HuH-7 (cell line): ENCODE measurements around the gene STAG2.
"Not testable (repeated sequence)": the region's sequence is repeated elsewhere in the genome, so short reads cannot be mapped to it uniquely, and the experiment has no call there.

Source experiments
- DNase-seq: peaks from one replicate; pipeline ENCODE4 v3.0.0; 2011; ENCODE audit warnings: low spot score

Gene STAG2

DNA sequence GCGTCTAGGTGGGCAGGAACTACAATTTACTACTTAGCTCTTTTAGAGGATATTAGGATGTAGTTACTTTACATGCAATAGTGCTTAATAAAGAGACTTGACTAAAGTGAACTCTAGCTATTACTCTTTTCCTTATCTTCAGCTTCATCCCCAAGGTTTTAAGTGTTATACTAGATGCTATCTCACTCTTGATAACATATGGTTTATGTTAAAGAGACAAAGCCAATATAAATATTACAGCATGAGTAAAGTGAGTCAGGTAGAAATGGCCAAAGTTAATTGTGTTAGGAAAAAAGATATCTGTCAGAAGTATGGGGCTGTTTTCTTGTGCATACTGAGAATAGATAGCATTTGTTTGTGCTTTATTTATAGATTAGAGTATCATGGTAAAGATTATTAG lies 80.5 kb downstream of the STAG2 start:
- DNase-seq: no peak

DNA sequence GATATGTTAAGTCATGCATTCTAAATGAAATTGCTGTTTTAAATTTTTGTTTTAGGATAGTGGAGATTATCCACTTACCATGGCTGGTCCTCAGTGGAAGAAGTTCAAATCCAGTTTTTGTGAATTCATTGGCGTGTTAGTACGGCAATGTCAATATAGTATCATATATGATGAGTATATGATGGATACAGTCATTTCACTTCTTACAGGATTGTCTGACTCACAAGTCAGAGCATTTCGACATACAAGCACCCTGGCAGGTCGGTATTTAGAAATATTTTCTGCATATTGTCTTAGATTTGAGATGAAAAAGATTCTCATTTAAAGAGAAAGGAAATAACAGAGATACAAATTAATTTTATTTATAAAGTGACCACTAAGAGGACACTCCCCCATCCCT lies 83.6 kb downstream of the STAG2 start:
- DNase-seq: no peak

- DNase-seq: not testable (repeated sequence)
Observed at GRCh38 chrX:124084417-124084816, 122.9 kb downstream of the STAG2 start.

DNA sequence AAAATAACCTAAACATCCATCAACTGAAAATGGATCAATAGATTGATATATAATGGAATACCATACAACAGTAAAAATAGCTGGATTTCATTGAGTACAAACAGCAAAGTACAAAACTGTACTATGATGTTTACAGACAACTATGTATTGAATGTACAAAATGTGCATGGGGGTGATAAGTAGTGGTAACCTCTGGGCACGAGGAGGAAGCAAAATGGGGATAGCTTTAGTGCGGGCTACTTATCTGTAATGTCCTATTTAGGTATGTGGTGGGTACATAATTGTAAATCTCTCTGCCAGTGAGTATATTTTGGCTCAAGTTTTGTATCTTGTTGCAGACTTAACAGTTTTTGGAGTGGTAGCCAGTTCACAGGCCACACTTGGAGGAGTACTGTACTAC lies 123.6 kb downstream of the STAG2 start:
- DNase-seq: no peak

- DNase-seq: no peak
Observed at GRCh38 chrX:124086411-124086810, 124.9 kb downstream of the STAG2 start.

GRCh38 chrX:124087000-124087746 lies 125.7 kb downstream of the STAG2 start:
- DNase-seq: no peak

- DNase-seq: no peak
Observed at GRCh38 chrX:124093222-124093621, 131.7 kb downstream of the STAG2 start.

GRCh38 chrX:124097116-124097515 lies 135.6 kb downstream of the STAG2 start:
- no peak for DNase-seq

- DNase-seq: no peak
Observed at GRCh38 chrX:124098089-124098488, 136.6 kb downstream of the STAG2 start.

DNA sequence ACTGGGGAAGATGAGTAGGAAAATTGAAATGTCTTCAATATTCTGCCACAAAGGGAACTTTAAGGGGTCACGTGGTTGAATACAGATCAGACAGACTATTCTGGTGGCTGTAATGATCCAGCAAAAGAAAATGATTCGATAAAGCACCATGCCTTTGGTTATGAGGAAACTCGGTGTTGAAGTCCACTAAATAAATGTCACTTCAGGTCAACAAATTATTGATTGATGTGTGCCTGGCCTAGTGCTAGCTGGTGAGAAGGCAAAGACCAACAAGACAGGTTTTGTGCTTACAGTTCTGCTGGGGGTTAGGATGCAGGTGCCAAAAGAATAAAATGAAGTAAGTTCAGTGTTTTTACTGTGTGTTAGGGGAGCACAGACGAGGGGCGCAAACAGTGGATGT lies 142.5 kb downstream of the STAG2 start:
- DNase-seq: no peak

DNA sequence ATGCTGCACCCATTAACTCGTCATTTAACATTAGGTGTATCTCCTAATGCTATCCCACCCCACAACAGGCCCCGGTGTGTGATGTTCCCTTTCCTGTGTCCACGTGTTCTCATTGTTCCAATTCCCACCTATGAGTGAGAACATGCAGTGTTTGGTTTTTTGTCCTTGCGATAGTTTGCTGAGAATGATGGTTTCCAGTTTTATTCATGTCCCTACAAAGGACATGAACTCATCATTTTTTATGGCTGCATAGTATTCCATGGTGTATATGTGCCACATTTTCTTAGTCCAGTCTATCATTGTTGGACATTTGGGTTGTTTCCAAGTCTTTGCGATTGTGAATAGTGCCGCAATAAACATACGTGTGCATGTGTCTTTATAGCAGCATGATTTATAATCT lies 143.0 kb downstream of the STAG2 start:
- not testable (repeated sequence) for DNase-seq

- no peak for DNase-seq
Observed at GRCh38 chrX:124113621-124114600, 152.4 kb downstream of the STAG2 start.

- DNase-seq: no peak
Observed at GRCh38 chrX:124117325-124117724, 155.8 kb downstream of the STAG2 start.

DNA sequence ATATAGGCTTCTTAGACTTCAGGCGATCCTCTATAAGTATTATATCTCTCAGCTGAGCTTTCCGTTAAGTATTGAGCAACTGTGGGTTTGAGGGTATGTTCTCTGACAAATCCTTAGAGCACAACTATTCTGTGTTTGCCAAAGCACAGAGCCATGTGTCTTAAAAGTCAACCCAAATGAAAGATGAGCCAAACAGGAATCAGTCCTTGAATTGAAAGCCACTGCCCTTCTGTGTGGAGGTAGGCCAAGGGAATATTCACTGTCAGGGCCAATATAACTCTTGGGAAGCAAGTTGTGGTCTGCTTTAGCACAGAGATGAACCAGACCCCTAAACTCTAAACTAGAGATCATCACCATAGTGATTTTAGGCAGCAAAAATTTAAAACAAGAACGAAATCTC lies 164.0 kb downstream of the STAG2 start:
- DNase-seq: no peak

DNA sequence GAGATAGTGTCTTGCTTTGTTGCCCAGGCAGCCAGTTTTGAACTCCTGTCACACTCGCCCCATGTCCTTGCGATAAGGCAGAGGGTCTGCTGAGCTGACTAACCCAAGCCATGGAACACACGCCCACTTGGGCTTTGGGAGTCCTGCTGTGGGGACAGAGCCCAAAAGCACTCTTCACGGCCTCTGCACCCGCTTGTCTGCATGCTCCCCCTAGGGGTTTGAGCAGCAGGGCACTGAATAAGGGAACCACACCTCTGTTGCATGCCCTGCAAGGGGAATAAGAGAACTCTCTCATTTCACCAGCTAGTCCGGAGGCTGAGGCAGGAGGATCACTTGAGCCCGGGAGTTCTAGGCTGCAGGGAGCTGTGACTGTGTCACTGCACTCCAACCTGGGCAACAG lies 166.0 kb downstream of the STAG2 start:
- DNase-seq: no peak

DNA sequence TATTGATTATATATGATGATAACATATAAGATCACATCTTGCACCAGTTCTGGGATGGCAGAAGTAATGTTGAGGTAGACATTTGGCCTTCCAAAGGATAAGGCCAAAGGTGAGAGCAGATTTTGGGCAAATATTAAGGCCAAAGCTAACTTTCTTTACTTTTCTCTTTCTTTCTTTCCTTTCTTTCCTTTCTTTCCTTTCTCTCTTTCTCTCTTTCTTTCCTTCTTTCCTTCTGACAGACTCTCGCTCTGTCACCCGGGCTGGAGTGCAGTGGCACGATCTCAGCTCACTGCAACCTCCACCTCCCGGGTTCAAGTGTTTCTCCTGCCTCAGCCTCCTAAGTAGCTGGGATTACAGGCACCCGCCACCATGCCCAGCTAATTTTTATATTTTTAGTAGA lies 170.9 kb downstream of the STAG2 start:
- DNase-seq: not testable (repeated sequence)

GRCh38 chrX:124145749-124146148 lies 184.2 kb downstream of the STAG2 start:
- DNase-seq: no peak

DNA sequence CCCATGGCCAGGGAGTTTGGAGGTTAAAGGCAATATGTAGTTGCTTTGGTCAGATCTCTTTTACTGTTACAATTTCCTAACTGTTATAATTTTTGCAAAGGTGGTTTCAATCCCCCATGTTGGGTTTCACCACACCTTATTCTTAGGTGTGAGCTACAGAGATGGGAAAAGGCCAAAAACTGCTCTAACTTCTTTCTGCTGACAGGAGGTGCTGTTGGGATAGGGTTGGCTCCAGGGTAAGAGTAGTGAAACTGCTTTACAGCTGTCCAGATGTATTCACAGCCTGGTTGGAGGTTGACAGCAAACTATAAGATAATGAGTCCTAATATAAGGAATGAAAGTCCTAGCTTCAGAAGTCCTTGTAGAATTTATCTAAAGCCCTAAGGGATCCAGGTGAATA lies 189.7 kb downstream of the STAG2 start:
- DNase-seq: no peak
